Panc1 (cell line): Measurements from ENCODE around the gene SLC22A23. TPM values are rescaled to one million over a fixed set of nuclear protein-coding genes. Genes with fewer than 3 reads are reported as not detected.

ENCODE experiments used
- ATAC-seq: fragments of 200-7000 bp; cut with Tn5 transposase; 2 replicates; pipeline ENCODE4 v1.9.1; 2020; ENCODE audit warnings: mild to moderate bottlenecking, moderate library complexity
- BruUV-seq: library from RNA; stranded (reverse); fragments of 400-500 nt; replicated peaks from 2 replicates; lab custom pipeline; 2021; lab: Mats Ljungman, UMichigan
- CTCF ChIA-PET: fragments of 300-600 bp; sonication (Branson Sonifier 250); formaldehyde crosslinking; loops from one replicate; lab custom pipeline; 2022; ENCODE audit warnings: antibody characterized with exemption; lab: Charles Lee
- POLR2A ChIA-PET: fragments of 300-600 bp; sonication (Branson Sonifier 250); formaldehyde crosslinking; loops from one replicate; lab custom pipeline; 2022; ENCODE audit warnings: antibody characterized with exemption; lab: Charles Lee
- DNase-seq: peaks from one replicate; pipeline ENCODE4 v3.0.0-alpha.2; 2010; ENCODE audit warnings: low read depth, low spot score
- H3K27ac ChIP-seq: 2 replicates; pipeline ENCODE4 v1.5.1; 2011; ENCODE audit warnings: mild to moderate bottlenecking, low read length, inconsistent platforms
- H3K27me3 ChIP-seq: fragments of 200-500 bp; sonication (Bioruptor generic); 2 replicates; pipeline ENCODE4 v1.6.0; 2014; ENCODE audit warnings: low read length, inconsistent platforms; ENCODE audit not compliant: control insufficient read depth, insufficient read depth
- H3K36me3 ChIP-seq: fragments of 200-500 bp; sonication (Bioruptor generic); 2 replicates; pipeline ENCODE4 v1.5.1; 2014; ENCODE audit warnings: inconsistent platforms, mild to moderate bottlenecking, low read length, moderate library complexity; ENCODE audit not compliant: control insufficient read depth, insufficient read depth
- H3K4me1 ChIP-seq: 2 replicates; pipeline ENCODE4 v1.5.1; 2011; ENCODE audit warnings: inconsistent platforms, mild to moderate bottlenecking, low read length, moderate library complexity; ENCODE audit not compliant: control insufficient read depth, insufficient read depth
- H3K4me3 ChIP-seq, 2 experiments: 2 replicates each; pipeline ENCODE4 v1.5.1; 2011 to 2012; ENCODE audit warnings: low read depth in 2 of 2, low read length in 2 of 2, mild to moderate bottlenecking in 2 of 2, inconsistent platforms in 1 of 2, moderate library complexity in 1 of 2
- H3K9me3 ChIP-seq: fragments of 200-500 bp; sonication (Bioruptor generic); 2 replicates; pipeline ENCODE4 v1.5.1; 2014; ENCODE audit warnings: low read depth, mild to moderate bottlenecking, inconsistent platforms, low read length, moderate library complexity; ENCODE audit not compliant: control insufficient read depth, insufficient read depth
- POLR2AphosphoS5 ChIP-seq: IDR thresholded peaks from 2 replicates; pipeline ENCODE4 v1.6.1; 2012; ENCODE audit warnings: mild to moderate bottlenecking, low read depth, low read length, moderate library complexity
- SIN3A ChIP-seq: IDR thresholded peaks from 2 replicates; pipeline ENCODE4 v1.6.1; 2012; ENCODE audit warnings: low read depth, mild to moderate bottlenecking, low read length, moderate library complexity, borderline replicate concordance; ENCODE audit not compliant: insufficient read depth
- TCF7L2 ChIP-seq: IDR thresholded peaks from 2 replicates; pipeline ENCODE4 v1.6.1; 2011; ENCODE audit warnings: mild to moderate bottlenecking, low read depth, low read length, inconsistent platforms
- in situ Hi-C: cut with HindIII; loops from 2 replicates; pipeline ENCODE4 v1.10.0; 2016; ENCODE audit warnings: low sequenced_read_pairs, low pct_unique_long_range_greater_than_20kb
- intact Hi-C: fragments of 100-400 bp; cut with micrococcal nuclease; formaldehyde crosslinking; loops from one replicate; pipeline ENCODE4 v1.10.0; 2022; ENCODE audit not compliant: unreplicated experiment
- total RNA-seq: library from RNA; stranded (reverse); gene quantifications from one replicate; pipeline ENCODE4 v1.2.1, GENCODE V29; 2021; ENCODE audit not compliant: unreplicated experiment
- TF ChIP-seq, protein P1 (sequence below), 2 experiments: IDR thresholded peaks; 2 replicates each; pipeline ENCODE4 v1.6.1; 2011 to 2012; ENCODE audit warnings: low read depth in 2 of 2, control low read depth in 1 of 2, low read length in 1 of 2, mild to moderate bottlenecking in 1 of 2, moderate library complexity in 1 of 2; ENCODE audit not compliant: insufficient read depth in 1 of 2
- TF ChIP-seq, protein P2 (sequence below): fragments of 450-650 bp; IDR thresholded peaks from 2 replicates; pipeline ENCODE4 v1.5.1; 2017; ENCODE audit warnings: mild to moderate bottlenecking

SLC22A23 gene
- total RNA-seq, 1 experiment from 2014 or later = 4.5 TPM

DNA sequence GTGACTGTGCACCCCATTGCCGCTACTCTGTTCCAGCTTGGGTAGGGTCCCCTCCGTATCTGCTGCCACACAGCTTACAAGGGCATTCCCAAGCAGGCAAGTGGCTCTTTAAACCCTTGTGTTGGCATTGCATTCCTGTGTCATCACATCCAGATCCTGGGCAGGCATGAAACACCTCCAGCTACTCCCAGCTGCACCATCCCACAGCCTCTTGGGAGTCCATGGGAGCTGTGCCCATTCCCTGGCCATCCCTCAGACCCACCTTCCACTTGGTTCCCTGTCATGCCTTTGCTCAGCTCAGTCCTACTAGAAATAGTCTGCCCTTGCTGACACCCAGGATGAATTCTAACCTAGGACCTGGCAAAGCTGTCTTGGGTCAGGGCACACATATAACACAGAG lies 110.4 kb downstream of the SLC22A23 start:
- DNase-seq (no peak), ATAC-seq (no peak)
- H3K9me3 ChIP-seq = no peaks in the 10 kb centered on the region
- TF ChIP-seq TCF7L2 = no peak
- TF ChIP-seq, protein P1, sequence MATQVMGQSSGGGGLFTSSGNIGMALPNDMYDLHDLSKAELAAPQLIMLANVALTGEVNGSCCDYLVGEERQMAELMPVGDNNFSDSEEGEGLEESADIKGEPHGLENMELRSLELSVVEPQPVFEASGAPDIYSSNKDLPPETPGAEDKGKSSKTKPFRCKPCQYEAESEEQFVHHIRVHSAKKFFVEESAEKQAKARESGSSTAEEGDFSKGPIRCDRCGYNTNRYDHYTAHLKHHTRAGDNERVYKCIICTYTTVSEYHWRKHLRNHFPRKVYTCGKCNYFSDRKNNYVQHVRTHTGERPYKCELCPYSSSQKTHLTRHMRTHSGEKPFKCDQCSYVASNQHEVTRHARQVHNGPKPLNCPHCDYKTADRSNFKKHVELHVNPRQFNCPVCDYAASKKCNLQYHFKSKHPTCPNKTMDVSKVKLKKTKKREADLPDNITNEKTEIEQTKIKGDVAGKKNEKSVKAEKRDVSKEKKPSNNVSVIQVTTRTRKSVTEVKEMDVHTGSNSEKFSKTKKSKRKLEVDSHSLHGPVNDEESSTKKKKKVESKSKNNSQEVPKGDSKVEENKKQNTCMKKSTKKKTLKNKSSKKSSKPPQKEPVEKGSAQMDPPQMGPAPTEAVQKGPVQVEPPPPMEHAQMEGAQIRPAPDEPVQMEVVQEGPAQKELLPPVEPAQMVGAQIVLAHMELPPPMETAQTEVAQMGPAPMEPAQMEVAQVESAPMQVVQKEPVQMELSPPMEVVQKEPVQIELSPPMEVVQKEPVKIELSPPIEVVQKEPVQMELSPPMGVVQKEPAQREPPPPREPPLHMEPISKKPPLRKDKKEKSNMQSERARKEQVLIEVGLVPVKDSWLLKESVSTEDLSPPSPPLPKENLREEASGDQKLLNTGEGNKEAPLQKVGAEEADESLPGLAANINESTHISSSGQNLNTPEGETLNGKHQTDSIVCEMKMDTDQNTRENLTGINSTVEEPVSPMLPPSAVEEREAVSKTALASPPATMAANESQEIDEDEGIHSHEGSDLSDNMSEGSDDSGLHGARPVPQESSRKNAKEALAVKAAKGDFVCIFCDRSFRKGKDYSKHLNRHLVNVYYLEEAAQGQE (IDR thresholded peaks at IDR 0.05; ENCODE audit: insufficient read depth in 1 of 2, low read depth in 2 of 2, low read length in 1 of 2) = no peak
- TF ChIP-seq, protein P2, sequence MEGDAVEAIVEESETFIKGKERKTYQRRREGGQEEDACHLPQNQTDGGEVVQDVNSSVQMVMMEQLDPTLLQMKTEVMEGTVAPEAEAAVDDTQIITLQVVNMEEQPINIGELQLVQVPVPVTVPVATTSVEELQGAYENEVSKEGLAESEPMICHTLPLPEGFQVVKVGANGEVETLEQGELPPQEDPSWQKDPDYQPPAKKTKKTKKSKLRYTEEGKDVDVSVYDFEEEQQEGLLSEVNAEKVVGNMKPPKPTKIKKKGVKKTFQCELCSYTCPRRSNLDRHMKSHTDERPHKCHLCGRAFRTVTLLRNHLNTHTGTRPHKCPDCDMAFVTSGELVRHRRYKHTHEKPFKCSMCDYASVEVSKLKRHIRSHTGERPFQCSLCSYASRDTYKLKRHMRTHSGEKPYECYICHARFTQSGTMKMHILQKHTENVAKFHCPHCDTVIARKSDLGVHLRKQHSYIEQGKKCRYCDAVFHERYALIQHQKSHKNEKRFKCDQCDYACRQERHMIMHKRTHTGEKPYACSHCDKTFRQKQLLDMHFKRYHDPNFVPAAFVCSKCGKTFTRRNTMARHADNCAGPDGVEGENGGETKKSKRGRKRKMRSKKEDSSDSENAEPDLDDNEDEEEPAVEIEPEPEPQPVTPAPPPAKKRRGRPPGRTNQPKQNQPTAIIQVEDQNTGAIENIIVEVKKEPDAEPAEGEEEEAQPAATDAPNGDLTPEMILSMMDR = no peak
- TF ChIP-seq SIN3A = no peak
- no peak for TF ChIP-seq POLR2AphosphoS5
- no TSS peak for BruUV-seq
- ChIA-PET CTCF (no interaction called here), POLR2A (no interaction called here)
- intact Hi-C loops = no loop called here
- no peaks in the 10 kb centered on the region for H3K36me3 ChIP-seq
- no peaks in the 10 kb centered on the region for H3K4me1 ChIP-seq
- no peak overlapping the region for H3K27ac ChIP-seq
- H3K27me3 ChIP-seq = no peaks in the 10 kb centered on the region
- H3K4me3 ChIP-seq = no peak overlapping the region
- in situ Hi-C loops = no loop called here

DNA sequence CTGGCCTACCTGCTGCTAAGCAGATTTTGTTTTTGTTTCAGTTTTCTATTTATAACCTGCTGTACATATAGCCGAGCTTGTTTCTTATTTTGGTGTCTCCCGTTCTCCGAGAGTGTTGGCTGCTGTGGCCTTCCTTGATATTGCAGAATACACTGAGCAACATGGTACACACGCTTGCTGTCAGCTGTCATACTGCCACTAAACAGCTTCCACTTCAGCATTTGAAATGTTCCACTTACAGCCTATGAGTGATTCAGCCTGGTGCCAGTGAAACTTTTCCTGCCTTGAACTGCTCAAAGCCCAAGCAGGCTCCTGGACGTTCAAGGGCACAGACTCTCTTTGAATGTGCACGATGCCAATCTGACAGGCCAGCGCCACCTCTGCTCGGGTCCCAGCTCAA lies 111.0 kb downstream of the SLC22A23 start:
- TF ChIP-seq POLR2AphosphoS5 (no peak), SIN3A (no peak), TCF7L2 (no peak)
- TF ChIP-seq, protein P1 (IDR thresholded peaks at IDR 0.05; ENCODE audit: insufficient read depth in 1 of 2, low read depth in 2 of 2, low read length in 1 of 2) = no peak
- TF ChIP-seq, protein P2 = no peak
- H3K4me1 ChIP-seq = no peaks in the 10 kb centered on the region
- no peak for DNase-seq
- H3K27ac ChIP-seq = no peak overlapping the region
- no peak overlapping the region for H3K4me3 ChIP-seq
- H3K36me3 ChIP-seq = no peaks in the 10 kb centered on the region
- intact Hi-C loops = no loop called here
- no peak for ATAC-seq
- ChIA-PET POLR2A (no interaction called here), CTCF (no interaction called here)
- no TSS peak for BruUV-seq
- no peaks in the 10 kb centered on the region for H3K9me3 ChIP-seq
- H3K27me3 ChIP-seq = 0 out of 2 replicates have a peak, but pooled peaks cover 2% of the 10 kb centered on the region
- in situ Hi-C loops = no loop called here
